ENCODE results near the gene SCAMP3. TPM values are rescaled to one million over a fixed set of nuclear protein-coding genes. Genes with fewer than 3 reads are reported as not detected.

Gene SCAMP3
- total RNA-seq, 6 experiments from 2014 or later: 125 to 150 (median 135) TPM

GRCh38 chr1:155284476-155284875 is 22.3 kb upstream of the SCAMP3 start:
- H3K27me3 Mint-ChIP-seq (ENCODE audit: insufficient read depth): peaks cover 6% of the 10 kb centered on the region
- H3K36me3 Mint-ChIP-seq (ENCODE audit: low read depth): no peaks in the 10 kb centered on the region
- no peak overlapping the region for H3K4me3 Mint-ChIP-seq
- no peak for DNase-seq
- no peak overlapping the region for H3K27ac Mint-ChIP-seq
- TF ChIP-seq CTCF (IDR thresholded peaks at IDR 0.05): no peak
- no peaks in the 10 kb centered on the region for H3K9me3 Mint-ChIP-seq
- H3K4me1 Mint-ChIP-seq (ENCODE audit: low read depth): peaks cover 4% of the 10 kb centered on the region

- H3K27me3 Mint-ChIP-seq (ENCODE audit: insufficient read depth): peaks cover 5% of the 10 kb centered on the region
- H3K4me1 Mint-ChIP-seq (ENCODE audit: low read depth): peaks cover 16% of the 10 kb centered on the region
- H3K4me3 Mint-ChIP-seq: no peak overlapping the region
- no peak for TF ChIP-seq CTCF (IDR thresholded peaks at IDR 0.05)
- H3K36me3 Mint-ChIP-seq (ENCODE audit: low read depth): no peaks in the 10 kb centered on the region
- H3K9me3 Mint-ChIP-seq: no peaks in the 10 kb centered on the region
- no peak overlapping the region for H3K27ac Mint-ChIP-seq
- no peak for DNase-seq
These were observed 20.4 kb upstream of the SCAMP3 start for GRCh38 chr1:155282488-155283091.

GRCh38 chr1:155279268-155279667 is 17.1 kb upstream of the SCAMP3 start:
- H3K36me3 Mint-ChIP-seq (ENCODE audit: low read depth): no peaks in the 10 kb centered on the region
- H3K4me3 Mint-ChIP-seq: no peak overlapping the region
- no peaks in the 10 kb centered on the region for H3K9me3 Mint-ChIP-seq
- H3K27me3 Mint-ChIP-seq (ENCODE audit: insufficient read depth): no peaks in the 10 kb centered on the region; the same call in 1 of the 2 replicates
- H3K4me1 Mint-ChIP-seq (ENCODE audit: low read depth): peaks cover 26% of the 10 kb centered on the region
- TF ChIP-seq CTCF (IDR thresholded peaks at IDR 0.05): no peak
- H3K27ac Mint-ChIP-seq: no peak overlapping the region
- no peak for DNase-seq

GRCh38 chr1:155278689-155279160 is 16.6 kb upstream of the SCAMP3 start:
- H3K36me3 Mint-ChIP-seq (ENCODE audit: low read depth): no peaks in the 10 kb centered on the region
- TF ChIP-seq CTCF (IDR thresholded peaks at IDR 0.05): no peak
- H3K27me3 Mint-ChIP-seq (ENCODE audit: insufficient read depth): no peaks in the 10 kb centered on the region; the same call in 1 of the 2 replicates
- H3K9me3 Mint-ChIP-seq: no peaks in the 10 kb centered on the region
- H3K4me1 Mint-ChIP-seq (ENCODE audit: low read depth): peaks cover 29% of the 10 kb centered on the region
- DNase-seq: no peak
- peak overlapping the region; percentile 81; the same call in 1 of the 2 replicates for H3K4me3 Mint-ChIP-seq
- no peak overlapping the region for H3K27ac Mint-ChIP-seq

GRCh38 chr1:155277902-155278688 is 15.9 kb upstream of the SCAMP3 start:
- DNase-seq: no peak
- Mint-ChIP-seq H3K9me3 (no peaks in the 10 kb centered on the region), H3K4me3 (peak overlapping the region; percentile 81), H3K27ac (no peak overlapping the region), H3K36me3 (ENCODE audit: low read depth) (no peaks in the 10 kb centered on the region), H3K4me1 (ENCODE audit: low read depth) (peaks cover 31% of the 10 kb centered on the region), H3K27me3 (ENCODE audit: insufficient read depth) (no peaks in the 10 kb centered on the region; the same call in 1 of the 2 replicates)
- peak; percentile 51 for TF ChIP-seq CTCF (IDR thresholded peaks at IDR 0.05)
